Lower leg skin (tissue), 3 donors: ENCODE results near the gene LILRA5.
"Not testable (repeated sequence)": the region's sequence is repeated elsewhere in the genome, so short reads cannot be mapped to it uniquely, and the experiment has no call there.

ENCODE experiments used
- CTCF ChIP-seq, 3 donors: fragments of 450-650 bp; IDR thresholded peaks; one replicate each; pipeline ENCODE4 v1.5.1; 2016; ENCODE audit warnings: antibody characterized with exemption in 3 of 3, mild to moderate bottlenecking in 3 of 3, moderate library complexity in 2 of 3
- POLR2A ChIP-seq, 2 donors: fragments of 450-650 bp; IDR thresholded peaks; one replicate each; pipeline ENCODE4 v1.6.1; 2016 to 2017; ENCODE audit warnings: antibody characterized with exemption in 2 of 2, mild to moderate bottlenecking in 1 of 2, moderate library complexity in 1 of 2

- TF ChIP-seq CTCF, POLR2A (IDR thresholded peaks at IDR 0.05): not testable (repeated sequence)
Observed at GRCh38 chr19:54322934-54323333, 10.0 kb upstream of the LILRA5 start.
